SK-N-SH (cell line): ENCODE data around the gene KLHDC3.

ENCODE experiments used
- EP300 ChIP-seq, 2 experiments: IDR thresholded peaks; 2 replicates each; pipeline versions ENCODE4 v1.4.0 to v1.6.1; 2012; ENCODE audit warnings: borderline replicate concordance in 1 of 2, low read depth in 1 of 2, low read length in 1 of 2
- EZH2phosphoT487 ChIP-seq: fragments of 200-600 bp; sonication (generic); IDR thresholded peaks from 2 replicates; pipeline ENCODE4 v1.6.1; 2017; ENCODE audit warnings: low read depth, mixed run types, mild to moderate bottlenecking, antibody characterized with exemption, moderate library complexity, borderline replicate concordance
- GABPA ChIP-seq: IDR thresholded peaks from 2 replicates; pipeline ENCODE4 v1.4.0; 2012; ENCODE audit warnings: low read depth, mild to moderate bottlenecking
- GATA2 ChIP-seq: sonication (generic); formaldehyde crosslinking; IDR thresholded peaks from 2 replicates; pipeline ENCODE4 v1.5.0; 2020; ENCODE audit warnings: mild to moderate bottlenecking, missing genetic modification reagents
- JUND ChIP-seq: IDR thresholded peaks from 2 replicates; pipeline ENCODE4 v1.4.0; 2012
- MXI1 ChIP-seq: IDR thresholded peaks from 2 replicates; pipeline ENCODE4 v1.6.1; 2012; ENCODE audit warnings: mild to moderate bottlenecking, low read depth, low read length, improper control_type of control experiment
- POLR2AphosphoS5 ChIP-seq: IDR thresholded peaks from 2 replicates; pipeline ENCODE4 v1.6.1; 2012; ENCODE audit warnings: low read depth, low read length
- RFX5 ChIP-seq: IDR thresholded peaks from 2 replicates; pipeline ENCODE4 v1.6.1; 2012; ENCODE audit warnings: mild to moderate bottlenecking, improper control_type of control experiment, low read length
- RXRA ChIP-seq: IDR thresholded peaks from 2 replicates; pipeline ENCODE4 v1.4.0; 2012; ENCODE audit warnings: low read depth, mild to moderate bottlenecking, borderline replicate concordance
- TAF1 ChIP-seq: IDR thresholded peaks from 2 replicates; pipeline ENCODE4 v1.6.1; 2012; ENCODE audit warnings: low read depth, mild to moderate bottlenecking, low read length, moderate library complexity, borderline replicate concordance
- YY1 ChIP-seq: IDR thresholded peaks from 2 replicates; pipeline ENCODE4 v1.4.0; 2012; ENCODE audit warnings: low read depth, mild to moderate bottlenecking
- TF ChIP-seq, protein P1 (sequence below): IDR thresholded peaks from 2 replicates; pipeline ENCODE4 v1.6.1; 2012; ENCODE audit warnings: mild to moderate bottlenecking, low read depth, low read length, moderate library complexity
- TF ChIP-seq, protein P2 (sequence below): fragments of 200-600 bp; sonication (generic); IDR thresholded peaks from 2 replicates; pipeline ENCODE4 v1.6.1; 2017; ENCODE audit warnings: antibody characterized with exemption, mild to moderate bottlenecking, moderate library complexity
- TF ChIP-seq, protein P3 (sequence below): fragments of 150-350 bp; IDR thresholded peaks from 2 replicates; pipeline ENCODE4 v1.6.1; 2017; ENCODE audit warnings: antibody characterized with exemption, low read length, low read depth, borderline replicate concordance

DNA sequence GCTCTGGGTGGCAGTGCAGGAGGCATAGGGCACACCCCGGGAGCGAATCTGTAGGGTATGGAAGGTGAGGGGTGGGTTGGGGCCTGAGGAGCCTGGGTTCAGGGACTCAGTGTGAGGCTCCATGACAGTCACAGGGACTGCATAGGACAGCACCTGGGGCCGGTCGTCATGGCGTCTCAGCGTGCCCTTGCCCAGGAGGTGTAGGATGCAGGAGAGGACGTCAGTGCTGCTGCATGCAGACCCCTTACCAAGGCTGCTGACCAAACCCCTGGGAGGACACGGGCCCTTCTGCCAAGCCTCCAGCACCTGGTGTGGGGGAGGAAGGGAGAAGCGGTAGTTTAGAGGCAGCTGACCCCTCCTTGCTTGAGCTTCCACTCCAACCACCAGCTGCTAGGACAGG lies 23.7 kb downstream of the KLHDC3 start:
- TF ChIP-seq JUND: no peak
- TF ChIP-seq, protein P1, sequence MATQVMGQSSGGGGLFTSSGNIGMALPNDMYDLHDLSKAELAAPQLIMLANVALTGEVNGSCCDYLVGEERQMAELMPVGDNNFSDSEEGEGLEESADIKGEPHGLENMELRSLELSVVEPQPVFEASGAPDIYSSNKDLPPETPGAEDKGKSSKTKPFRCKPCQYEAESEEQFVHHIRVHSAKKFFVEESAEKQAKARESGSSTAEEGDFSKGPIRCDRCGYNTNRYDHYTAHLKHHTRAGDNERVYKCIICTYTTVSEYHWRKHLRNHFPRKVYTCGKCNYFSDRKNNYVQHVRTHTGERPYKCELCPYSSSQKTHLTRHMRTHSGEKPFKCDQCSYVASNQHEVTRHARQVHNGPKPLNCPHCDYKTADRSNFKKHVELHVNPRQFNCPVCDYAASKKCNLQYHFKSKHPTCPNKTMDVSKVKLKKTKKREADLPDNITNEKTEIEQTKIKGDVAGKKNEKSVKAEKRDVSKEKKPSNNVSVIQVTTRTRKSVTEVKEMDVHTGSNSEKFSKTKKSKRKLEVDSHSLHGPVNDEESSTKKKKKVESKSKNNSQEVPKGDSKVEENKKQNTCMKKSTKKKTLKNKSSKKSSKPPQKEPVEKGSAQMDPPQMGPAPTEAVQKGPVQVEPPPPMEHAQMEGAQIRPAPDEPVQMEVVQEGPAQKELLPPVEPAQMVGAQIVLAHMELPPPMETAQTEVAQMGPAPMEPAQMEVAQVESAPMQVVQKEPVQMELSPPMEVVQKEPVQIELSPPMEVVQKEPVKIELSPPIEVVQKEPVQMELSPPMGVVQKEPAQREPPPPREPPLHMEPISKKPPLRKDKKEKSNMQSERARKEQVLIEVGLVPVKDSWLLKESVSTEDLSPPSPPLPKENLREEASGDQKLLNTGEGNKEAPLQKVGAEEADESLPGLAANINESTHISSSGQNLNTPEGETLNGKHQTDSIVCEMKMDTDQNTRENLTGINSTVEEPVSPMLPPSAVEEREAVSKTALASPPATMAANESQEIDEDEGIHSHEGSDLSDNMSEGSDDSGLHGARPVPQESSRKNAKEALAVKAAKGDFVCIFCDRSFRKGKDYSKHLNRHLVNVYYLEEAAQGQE: no peak
- TF ChIP-seq, protein P2, sequence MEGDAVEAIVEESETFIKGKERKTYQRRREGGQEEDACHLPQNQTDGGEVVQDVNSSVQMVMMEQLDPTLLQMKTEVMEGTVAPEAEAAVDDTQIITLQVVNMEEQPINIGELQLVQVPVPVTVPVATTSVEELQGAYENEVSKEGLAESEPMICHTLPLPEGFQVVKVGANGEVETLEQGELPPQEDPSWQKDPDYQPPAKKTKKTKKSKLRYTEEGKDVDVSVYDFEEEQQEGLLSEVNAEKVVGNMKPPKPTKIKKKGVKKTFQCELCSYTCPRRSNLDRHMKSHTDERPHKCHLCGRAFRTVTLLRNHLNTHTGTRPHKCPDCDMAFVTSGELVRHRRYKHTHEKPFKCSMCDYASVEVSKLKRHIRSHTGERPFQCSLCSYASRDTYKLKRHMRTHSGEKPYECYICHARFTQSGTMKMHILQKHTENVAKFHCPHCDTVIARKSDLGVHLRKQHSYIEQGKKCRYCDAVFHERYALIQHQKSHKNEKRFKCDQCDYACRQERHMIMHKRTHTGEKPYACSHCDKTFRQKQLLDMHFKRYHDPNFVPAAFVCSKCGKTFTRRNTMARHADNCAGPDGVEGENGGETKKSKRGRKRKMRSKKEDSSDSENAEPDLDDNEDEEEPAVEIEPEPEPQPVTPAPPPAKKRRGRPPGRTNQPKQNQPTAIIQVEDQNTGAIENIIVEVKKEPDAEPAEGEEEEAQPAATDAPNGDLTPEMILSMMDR: no peak
- no peak for TF ChIP-seq POLR2AphosphoS5
- TF ChIP-seq EZH2phosphoT487: no peak
- TF ChIP-seq RFX5: no peak
- TF ChIP-seq MXI1: no peak
- no peak for TF ChIP-seq YY1
- TF ChIP-seq, protein P3, sequence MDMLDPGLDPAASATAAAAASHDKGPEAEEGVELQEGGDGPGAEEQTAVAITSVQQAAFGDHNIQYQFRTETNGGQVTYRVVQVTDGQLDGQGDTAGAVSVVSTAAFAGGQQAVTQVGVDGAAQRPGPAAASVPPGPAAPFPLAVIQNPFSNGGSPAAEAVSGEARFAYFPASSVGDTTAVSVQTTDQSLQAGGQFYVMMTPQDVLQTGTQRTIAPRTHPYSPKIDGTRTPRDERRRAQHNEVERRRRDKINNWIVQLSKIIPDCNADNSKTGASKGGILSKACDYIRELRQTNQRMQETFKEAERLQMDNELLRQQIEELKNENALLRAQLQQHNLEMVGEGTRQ: no peak
- TF ChIP-seq EP300 (IDR thresholded peaks at IDR 0.05; ENCODE audit: borderline replicate concordance in 1 of 2, low read depth in 1 of 2, low read length in 1 of 2): no peak
- no peak for TF ChIP-seq TAF1
- no peak for TF ChIP-seq GATA2 (CRISPR knock-in tag)
- TF ChIP-seq GABPA: no peak
- no peak for TF ChIP-seq RXRA
